ENCODE measurements around the gene L2HGDH.

- TF ChIP-seq CTCF (IDR thresholded peaks at IDR 0.05 in 4 of 5, conservative IDR thresholded peaks at IDR 0.05 in 1 of 5) = no peak
- TF ChIP-seq POLR2A (IDR thresholded peaks at IDR 0.05) = no peak
Observed at GRCh38 chr14:50344116-50344775, 32.2 kb upstream of the L2HGDH start.

All from gastrocnemius medialis (tissue), 4 donors.